HCT116 (cell line): ENCODE results near the gene MNAT1. TPM values are rescaled to one million over a fixed set of nuclear protein-coding genes. Genes with fewer than 3 reads are reported as not detected.

ENCODE experiments used
- ATAC-seq: fragments of 200-7000 bp; cut with Tn5 transposase; 2 replicates; pipeline ENCODE4 v1.9.1; 2020; ENCODE audit warnings: mild to moderate bottlenecking, moderate library complexity
- BruUV-seq: library from RNA; stranded (reverse); fragments of 400-500 nt; replicated peaks from 2 replicates; lab custom pipeline; 2021; lab: Mats Ljungman, UMichigan
- CTCF ChIA-PET: fragments of 300-600 bp; sonication (Branson Sonifier 250); formaldehyde crosslinking; loops from one replicate; lab custom pipeline; 2021; ENCODE audit warnings: antibody characterized with exemption; lab: Charles Lee
- POLR2A ChIA-PET: fragments of 300-600, 350-600 bp; sonication (Branson Sonifier 250); formaldehyde crosslinking; loops from one replicate; lab custom pipeline; 2021; ENCODE audit warnings: antibody characterized with exemption; lab: Charles Lee
- RAD21 ChIA-PET, 2 experiments: fragments of 300-600 bp; sonication (Branson Sonifier 250); formaldehyde crosslinking; loops; one replicate each; lab custom pipeline; 2023; ENCODE audit warnings: low total read pairs in 2 of 2; ENCODE audit not compliant: uncharacterized antibody in 2 of 2, unreplicated experiment in 2 of 2, low non-redundant PET in 1 of 2; lab: Charles Lee
- DNase-seq: peaks from one replicate; pipeline ENCODE4 v3.0.0-alpha.2; 2010; ENCODE audit warnings: low read depth, low spot score
- H2AFZ ChIP-seq: fragments of 200-600 bp; shearing (Covaris generic), sonication (generic); 2 replicates; pipeline ENCODE4 v1.6.1; 2017; ENCODE audit warnings: low read depth, mixed run types, mixed read lengths, antibody characterized with exemption, low read length; ENCODE audit not compliant: poor library complexity, severe bottlenecking
- H3K27ac ChIP-seq: 2 replicates; pipeline ENCODE4 v1.5.1; 2012; ENCODE audit warnings: low read depth, low read length
- H3K27me3 ChIP-seq: fragments of 200-600 bp; sonication (generic); 2 replicates; pipeline ENCODE4 v1.6.1; 2016; ENCODE audit warnings: mixed run types, low read length, mixed read lengths; ENCODE audit not compliant: insufficient read depth
- H3K36me3 ChIP-seq, 2 experiments: fragments of 200-500 bp in 1 of 2; fragments of 200-600 bp in 1 of 2; sonication (Bioruptor generic) in 1 of 2; sonication (generic) in 1 of 2; 2 replicates each; pipeline versions ENCODE4 v1.5.1 to v1.6.1; 2014 to 2016; ENCODE audit warnings: low read length in 2 of 2, inconsistent platforms in 1 of 2, mixed read lengths in 1 of 2, mixed run types in 1 of 2; ENCODE audit not compliant: insufficient read depth in 2 of 2, control insufficient read depth in 1 of 2
- H3K4me1 ChIP-seq, 2 experiments: fragments of 200-600 bp in 1 of 2; sonication (generic) in 1 of 2; 2 replicates each; pipeline versions ENCODE4 v1.5.1 to v1.6.1; 2012 to 2017; ENCODE audit warnings: low read length in 2 of 2, inconsistent platforms in 1 of 2, mild to moderate bottlenecking in 1 of 2, mixed read lengths in 1 of 2, mixed run types in 1 of 2, moderate library complexity in 1 of 2; ENCODE audit not compliant: insufficient read depth in 2 of 2, control insufficient read depth in 1 of 2
- H3K4me2 ChIP-seq: fragments of 200-600 bp; sonication (generic); 2 replicates; pipeline ENCODE4 v1.6.1; 2017; ENCODE audit warnings: mixed run types, low read length, mixed read lengths
- H3K4me3 ChIP-seq, 2 experiments: fragments of 200-600 bp in 1 of 2; sonication (generic) in 1 of 2; replicated peaks in 1 of 2; 2 replicates each; pipeline ENCODE4 v1.5.1; 2011 to 2016; ENCODE audit warnings: low read length in 2 of 2, control low read depth in 1 of 2, low read depth in 1 of 2, mild to moderate bottlenecking in 1 of 2, mixed read lengths in 1 of 2, mixed run types in 1 of 2
- H3K79me2 ChIP-seq: fragments of 200-600 bp; sonication (generic); 2 replicates; pipeline ENCODE4 v1.6.1; 2017; ENCODE audit warnings: mild to moderate bottlenecking, mixed run types, low read length, moderate library complexity, mixed read lengths; ENCODE audit not compliant: insufficient read depth
- H3K9ac ChIP-seq: fragments of 200-600 bp; sonication (generic); 2 replicates; pipeline ENCODE4 v1.6.1; 2016; ENCODE audit warnings: low read length, mixed read lengths
- H3K9me2 ChIP-seq: fragments of 200-600 bp; sonication (generic), shearing (Covaris generic); 2 replicates; pipeline ENCODE4 v1.6.1; 2017; ENCODE audit warnings: mixed run types, mild to moderate bottlenecking, moderate library complexity; ENCODE audit not compliant: insufficient read depth
- H3K9me3 ChIP-seq, 2 experiments: fragments of 200-500 bp in 1 of 2; fragments of 200-600 bp in 1 of 2; sonication (Bioruptor generic) in 1 of 2; sonication (generic) in 1 of 2; 2 replicates each; pipeline ENCODE4 v1.6.1; 2014 to 2017; ENCODE audit warnings: low read length in 2 of 2, mixed read lengths in 2 of 2, inconsistent platforms in 1 of 2, low read depth in 1 of 2, mild to moderate bottlenecking in 1 of 2, mixed run types in 1 of 2, moderate library complexity in 1 of 2; ENCODE audit not compliant: control insufficient read depth in 1 of 2, insufficient read depth in 1 of 2
- H4K20me1 ChIP-seq: fragments of 200-600 bp; sonication (generic), shearing (Covaris generic); 2 replicates; pipeline ENCODE4 v1.6.1; 2017; ENCODE audit warnings: mixed run types, mild to moderate bottlenecking, moderate library complexity; ENCODE audit not compliant: insufficient read depth
- CBX3 ChIP-seq: IDR thresholded peaks from 2 replicates; pipeline ENCODE4 v1.6.1; 2012; ENCODE audit warnings: low read depth
- CEBPB ChIP-seq: IDR thresholded peaks from 2 replicates; pipeline ENCODE4 v1.6.1; 2012; ENCODE audit warnings: low read depth
- EGR1 ChIP-seq: IDR thresholded peaks from 2 replicates; pipeline ENCODE4 v1.6.1; 2012; ENCODE audit warnings: low read depth
- EZH2 ChIP-seq: fragments of 200-600 bp; sonication (generic); IDR thresholded peaks from 2 replicates; pipeline ENCODE4 v1.6.1; 2017; ENCODE audit warnings: antibody characterized with exemption, mixed run types
- EZH2phosphoT487 ChIP-seq: fragments of 200-600 bp; IDR thresholded peaks from 2 replicates; pipeline ENCODE4 v1.6.1; 2018; ENCODE audit warnings: antibody characterized with exemption, borderline replicate concordance
- FOSL1 ChIP-seq: IDR thresholded peaks from 2 replicates; pipeline ENCODE4 v1.6.1; 2012; ENCODE audit warnings: low read depth
- RAD21 ChIP-seq: IDR thresholded peaks from 2 replicates; pipeline ENCODE4 v1.6.1; 2012; ENCODE audit warnings: low read depth, mild to moderate bottlenecking
- SIN3A ChIP-seq: IDR thresholded peaks from 2 replicates; pipeline ENCODE4 v1.6.1; 2012; ENCODE audit warnings: low read depth
- SP1 ChIP-seq: IDR thresholded peaks from 2 replicates; pipeline ENCODE4 v1.6.1; 2012; ENCODE audit warnings: low read depth
- TCF7L2 ChIP-seq: IDR thresholded peaks from 2 replicates; pipeline ENCODE4 v1.7.0; 2011; ENCODE audit warnings: borderline replicate concordance, inconsistent platforms; ENCODE audit not compliant: insufficient read depth, insufficient read length; ENCODE audit errors: extremely low read depth
- YY1 ChIP-seq: IDR thresholded peaks from 2 replicates; pipeline ENCODE4 v1.6.1; 2011; ENCODE audit warnings: low read length, low read depth, moderate library complexity, mild to moderate bottlenecking; ENCODE audit not compliant: insufficient replicate concordance; ENCODE audit errors: extremely low read depth
- ZNF274 ChIP-seq: fragments of 200-500 bp; sonication (Bioruptor generic); IDR thresholded peaks from 2 replicates; pipeline ENCODE4 v1.6.1; 2014; ENCODE audit warnings: mild to moderate bottlenecking, low read depth, low read length, inconsistent platforms
- intact Hi-C: fragments of 100-400 bp; cut with micrococcal nuclease; formaldehyde crosslinking; loops from 2 replicates; pipeline ENCODE4 v1.10.0; 2022
- total RNA-seq: library from RNA; stranded (reverse); gene quantifications from one replicate; pipeline ENCODE4 v1.2.1, GENCODE V29; 2021; ENCODE audit not compliant: unreplicated experiment
- TF ChIP-seq, protein P1 (sequence below): IDR thresholded peaks from 2 replicates; pipeline ENCODE4 v1.6.1; 2012; ENCODE audit warnings: low read depth
- TF ChIP-seq, protein P2 (sequence below): IDR thresholded peaks from 2 replicates; pipeline ENCODE4 v1.6.1; 2012

MNAT1 gene
- total RNA-seq, 1 experiment from 2014 or later: 49.3 TPM

DNA sequence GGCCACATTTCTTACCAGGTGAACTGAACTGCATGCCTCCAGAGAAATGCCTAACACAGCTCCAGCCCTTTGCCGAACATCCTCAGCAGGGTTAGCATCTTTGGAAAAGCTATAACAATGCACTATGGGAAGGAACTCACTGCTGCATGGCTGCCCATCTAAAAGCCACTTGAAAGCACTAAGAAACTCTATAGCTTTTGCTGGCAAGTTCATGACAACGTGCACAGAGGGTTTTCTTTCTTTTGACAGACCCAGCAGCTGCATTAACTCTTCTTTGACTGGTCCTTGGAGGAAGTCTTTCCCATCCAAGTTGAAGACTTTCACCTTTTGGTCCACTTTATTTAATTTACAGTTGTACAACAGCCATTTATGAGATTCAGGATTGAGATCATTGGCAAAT, 241.0 kb downstream of the MNAT1 start:
- H3K27ac ChIP-seq: no peak overlapping the region
- ATAC-seq: no peak
- H3K79me2 ChIP-seq: peaks cover 45% of the 10 kb centered on the region
- TF ChIP-seq ZNF274 (no peak), SP1 (no peak), EZH2phosphoT487 (no peak), EGR1 (no peak), RAD21 (no peak), FOSL1 (no peak), EZH2 (no peak), SIN3A (no peak), CBX3 (no peak), YY1 (no peak), TCF7L2 (no peak), CEBPB (no peak)
- TF ChIP-seq, protein P1, sequence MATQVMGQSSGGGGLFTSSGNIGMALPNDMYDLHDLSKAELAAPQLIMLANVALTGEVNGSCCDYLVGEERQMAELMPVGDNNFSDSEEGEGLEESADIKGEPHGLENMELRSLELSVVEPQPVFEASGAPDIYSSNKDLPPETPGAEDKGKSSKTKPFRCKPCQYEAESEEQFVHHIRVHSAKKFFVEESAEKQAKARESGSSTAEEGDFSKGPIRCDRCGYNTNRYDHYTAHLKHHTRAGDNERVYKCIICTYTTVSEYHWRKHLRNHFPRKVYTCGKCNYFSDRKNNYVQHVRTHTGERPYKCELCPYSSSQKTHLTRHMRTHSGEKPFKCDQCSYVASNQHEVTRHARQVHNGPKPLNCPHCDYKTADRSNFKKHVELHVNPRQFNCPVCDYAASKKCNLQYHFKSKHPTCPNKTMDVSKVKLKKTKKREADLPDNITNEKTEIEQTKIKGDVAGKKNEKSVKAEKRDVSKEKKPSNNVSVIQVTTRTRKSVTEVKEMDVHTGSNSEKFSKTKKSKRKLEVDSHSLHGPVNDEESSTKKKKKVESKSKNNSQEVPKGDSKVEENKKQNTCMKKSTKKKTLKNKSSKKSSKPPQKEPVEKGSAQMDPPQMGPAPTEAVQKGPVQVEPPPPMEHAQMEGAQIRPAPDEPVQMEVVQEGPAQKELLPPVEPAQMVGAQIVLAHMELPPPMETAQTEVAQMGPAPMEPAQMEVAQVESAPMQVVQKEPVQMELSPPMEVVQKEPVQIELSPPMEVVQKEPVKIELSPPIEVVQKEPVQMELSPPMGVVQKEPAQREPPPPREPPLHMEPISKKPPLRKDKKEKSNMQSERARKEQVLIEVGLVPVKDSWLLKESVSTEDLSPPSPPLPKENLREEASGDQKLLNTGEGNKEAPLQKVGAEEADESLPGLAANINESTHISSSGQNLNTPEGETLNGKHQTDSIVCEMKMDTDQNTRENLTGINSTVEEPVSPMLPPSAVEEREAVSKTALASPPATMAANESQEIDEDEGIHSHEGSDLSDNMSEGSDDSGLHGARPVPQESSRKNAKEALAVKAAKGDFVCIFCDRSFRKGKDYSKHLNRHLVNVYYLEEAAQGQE: no peak
- TF ChIP-seq, protein P2, sequence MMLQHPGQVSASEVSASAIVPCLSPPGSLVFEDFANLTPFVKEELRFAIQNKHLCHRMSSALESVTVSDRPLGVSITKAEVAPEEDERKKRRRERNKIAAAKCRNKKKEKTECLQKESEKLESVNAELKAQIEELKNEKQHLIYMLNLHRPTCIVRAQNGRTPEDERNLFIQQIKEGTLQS: no peak
- H2AFZ ChIP-seq: no peak overlapping the region
- ChIA-PET RAD21 (no interaction called here), CTCF (no interaction called here), POLR2A (no interaction called here)
- no peak overlapping the region for H3K4me3 ChIP-seq
- DNase-seq: no peak
- no peaks in the 10 kb centered on the region for H3K9me3 ChIP-seq
- intact Hi-C loops: no loop called here
- peaks cover 5 to 16% of the 10 kb centered on the region in 2 experiments; a peak in 3 of 4 replicates for H3K36me3 ChIP-seq
- BruUV-seq: no TSS peak
- H3K9me2 ChIP-seq: no peaks in the 10 kb centered on the region
- no peaks in the 10 kb centered on the region for H3K27me3 ChIP-seq
- peaks cover 5 to 13% of the 10 kb centered on the region in 2 experiments; a peak in 2 of 4 replicates for H3K4me1 ChIP-seq
- no peak overlapping the region for H3K9ac ChIP-seq
- no peak overlapping the region for H3K4me2 ChIP-seq
- no peaks in the 10 kb centered on the region for H4K20me1 ChIP-seq
